Measurements from ENCODE around the gene KHK. TPM values are rescaled to one million over a fixed set of nuclear protein-coding genes. Genes with fewer than 3 reads are reported as not detected.

The KHK gene
- total RNA-seq, 1 donor from 2014 or later: 3.3 TPM

GRCh38 chr2:27057184-27057583, 29.4 kb upstream of the KHK start:
- H3K27ac Mint-ChIP-seq: no peak overlapping the region

GRCh38 chr2:27058210-27058609, 28.4 kb upstream of the KHK start:
- peaks cover 6% of the 10 kb centered on the region for H4K20me1 ChIP-seq (ENCODE audit: low read depth)
- no peaks in the 10 kb centered on the region for H3K36me3 ChIP-seq
- H3K4me2 ChIP-seq: no peak overlapping the region
- no peak overlapping the region for H3K4me3 ChIP-seq
- no peaks in the 10 kb centered on the region for H3K9me3 ChIP-seq (ENCODE audit: low read depth)
- no peaks in the 10 kb centered on the region for H3K79me2 ChIP-seq (ENCODE audit: low read depth)
- H3K9ac ChIP-seq: no peak overlapping the region
- H3K27ac ChIP-seq: no peak overlapping the region
- H3K4me1 Mint-ChIP-seq: peaks cover under 1% of the 10 kb centered on the region
- H2AFZ ChIP-seq (replicated peaks): no peak overlapping the region
- TF ChIP-seq CTCF (IDR thresholded peaks at IDR 0.05): no peak
- TF ChIP-seq EZH2phosphoT487 (IDR thresholded peaks at IDR 0.05): no peak
- H3K27me3 Mint-ChIP-seq (ENCODE audit: insufficient read depth, low read depth): peaks cover 6% of the 10 kb centered on the region
- peaks cover 44% of the 10 kb centered on the region for H3K36me3 Mint-ChIP-seq
- peaks cover 2% of the 10 kb centered on the region for H3F3A ChIP-seq (ENCODE audit: low read depth)
- no peak for DNase-seq (ENCODE audit: low spot score)
- no peaks in the 10 kb centered on the region for H3K4me1 ChIP-seq
- no peak overlapping the region for H3K4me3 Mint-ChIP-seq
- no peaks in the 10 kb centered on the region for H3K9me3 Mint-ChIP-seq
- no peak overlapping the region for H3K27ac Mint-ChIP-seq
- no peaks in the 10 kb centered on the region for H3K27me3 ChIP-seq

More at GRCh38 chr2:27057184-27057583, 29.4 kb upstream of the KHK start:
- no peak overlapping the region for H3K4me3 Mint-ChIP-seq
- Histone ChIP-seq H3K9ac (no peak overlapping the region), H3K27me3 (no peaks in the 10 kb centered on the region), H3K4me3 (no peak overlapping the region), H3K9me3 (ENCODE audit: low read depth) (no peaks in the 10 kb centered on the region), H4K20me1 (ENCODE audit: low read depth) (no peaks in the 10 kb centered on the region), H3K79me2 (ENCODE audit: low read depth) (no peaks in the 10 kb centered on the region), H3F3A (ENCODE audit: low read depth) (peaks cover 2% of the 10 kb centered on the region), H3K4me1 (no peaks in the 10 kb centered on the region), H3K36me3 (no peaks in the 10 kb centered on the region), H3K4me2 (no peak overlapping the region), H3K27ac (no peak overlapping the region), H2AFZ (replicated peaks) (no peak overlapping the region)
- H3K36me3 Mint-ChIP-seq: peaks cover 42% of the 10 kb centered on the region
- peaks cover 6% of the 10 kb centered on the region for H3K27me3 Mint-ChIP-seq (ENCODE audit: insufficient read depth, low read depth)
- DNase-seq (ENCODE audit: low spot score): no peak
- TF ChIP-seq CTCF (IDR thresholded peaks at IDR 0.05): no peak
- no peak for TF ChIP-seq EZH2 (IDR thresholded peaks at IDR 0.05)
- TF ChIP-seq EZH2phosphoT487 (IDR thresholded peaks at IDR 0.05): no peak
- peaks cover 11% of the 10 kb centered on the region for H3K4me1 Mint-ChIP-seq
- no peaks in the 10 kb centered on the region for H3K9me3 Mint-ChIP-seq

- no peak overlapping the region for H3K4me2 ChIP-seq
- H3K4me1 ChIP-seq: no peaks in the 10 kb centered on the region
- Mint-ChIP-seq H3K4me3 (no peak overlapping the region), H3K36me3 (peaks cover 41% of the 10 kb centered on the region), H3K9me3 (no peaks in the 10 kb centered on the region), H3K27me3 (ENCODE audit: insufficient read depth, low read depth) (peaks cover 8% of the 10 kb centered on the region), H3K4me1 (no peaks in the 10 kb centered on the region), H3K27ac (peak overlapping the region; percentile 66)
- DNase-seq (ENCODE audit: low spot score): no peak
- peaks cover 2% of the 10 kb centered on the region for H3F3A ChIP-seq (ENCODE audit: low read depth)
- H3K4me3 ChIP-seq: no peak overlapping the region
- no peaks in the 10 kb centered on the region for H3K27me3 ChIP-seq
- TF ChIP-seq EZH2 (IDR thresholded peaks at IDR 0.05): no peak
- no peak for TF ChIP-seq CTCF (IDR thresholded peaks at IDR 0.05)
- TF ChIP-seq EZH2phosphoT487 (IDR thresholded peaks at IDR 0.05): no peak
- no peaks in the 10 kb centered on the region for H3K79me2 ChIP-seq (ENCODE audit: low read depth)
- no peaks in the 10 kb centered on the region for H3K9me3 ChIP-seq (ENCODE audit: low read depth)
- no peak overlapping the region for H2AFZ ChIP-seq (replicated peaks)
- H3K9ac ChIP-seq: no peak overlapping the region
- H3K27ac ChIP-seq: no peak overlapping the region
- H3K36me3 ChIP-seq: no peaks in the 10 kb centered on the region
- H4K20me1 ChIP-seq (ENCODE audit: low read depth): peaks cover 6% of the 10 kb centered on the region
These were observed 27.3 kb upstream of the KHK start for GRCh38 chr2:27059141-27059820.
